ENCODE results near the gene TXLNA.

Gene TXLNA

DNA sequence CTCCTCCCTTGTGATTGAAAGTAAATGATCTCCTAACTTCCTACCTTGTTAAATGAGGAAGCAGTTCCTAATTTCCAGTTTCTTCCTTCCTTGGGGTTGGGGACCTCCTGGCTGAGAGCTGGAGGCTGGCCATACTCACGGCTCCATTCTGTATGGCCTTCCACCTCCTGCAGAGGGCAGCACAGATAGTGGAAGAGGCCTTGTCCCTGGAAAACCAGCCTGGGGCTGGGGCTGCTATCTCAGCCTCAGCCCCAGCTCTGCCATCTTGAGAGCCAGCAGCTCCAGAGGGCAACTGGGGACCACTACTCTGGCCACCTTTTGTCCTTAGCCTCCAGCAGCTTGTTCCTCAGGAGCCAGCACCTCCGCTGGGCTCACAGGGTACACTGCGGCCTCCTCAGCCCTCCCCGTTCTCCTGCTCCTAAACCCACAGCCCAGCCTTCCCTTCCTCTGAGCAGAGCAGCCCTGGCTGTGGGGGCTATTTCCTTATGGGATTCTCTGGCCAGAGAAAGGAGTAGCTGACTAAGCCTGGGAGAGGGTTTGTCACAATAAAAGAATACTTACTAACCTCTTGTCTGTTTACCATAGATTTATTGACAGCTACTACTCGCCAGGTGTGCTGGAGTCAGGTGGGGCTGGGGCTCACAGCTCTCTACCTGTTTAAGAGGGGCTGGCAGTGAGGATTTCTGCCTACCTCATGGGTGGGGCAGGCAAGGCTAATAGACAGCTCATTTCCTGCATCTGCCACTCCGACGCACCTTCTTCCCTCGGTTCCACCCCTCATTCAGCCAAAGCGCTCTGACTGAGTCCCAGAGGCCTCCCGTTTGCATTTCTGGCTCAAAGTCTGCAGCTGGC, 36.4 kb downstream of the TXLNA start:
- peak; percentile 18 to 50 for DNase-seq

DNA sequence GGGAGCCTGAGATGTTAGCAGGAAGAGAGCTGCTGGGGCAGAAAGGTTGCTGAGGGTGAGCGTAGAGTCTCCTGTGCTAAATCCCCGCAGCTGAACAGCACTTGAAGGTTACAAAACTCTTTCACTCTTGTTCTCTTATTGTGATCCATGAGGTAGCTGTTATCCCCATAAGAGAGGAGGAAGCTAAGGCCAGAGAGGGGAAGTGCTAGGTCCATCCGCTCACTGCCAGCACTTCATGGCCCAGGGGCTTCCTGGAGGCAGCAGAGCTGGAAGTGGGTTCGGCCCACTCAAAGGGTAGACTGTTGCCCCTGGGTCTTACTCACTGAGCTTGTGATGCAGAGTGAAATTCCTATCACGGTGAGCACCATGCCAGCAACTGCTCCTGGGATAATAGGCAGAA, 37.1 kb downstream of the TXLNA start:
- DNase-seq, result no peak

DNA sequence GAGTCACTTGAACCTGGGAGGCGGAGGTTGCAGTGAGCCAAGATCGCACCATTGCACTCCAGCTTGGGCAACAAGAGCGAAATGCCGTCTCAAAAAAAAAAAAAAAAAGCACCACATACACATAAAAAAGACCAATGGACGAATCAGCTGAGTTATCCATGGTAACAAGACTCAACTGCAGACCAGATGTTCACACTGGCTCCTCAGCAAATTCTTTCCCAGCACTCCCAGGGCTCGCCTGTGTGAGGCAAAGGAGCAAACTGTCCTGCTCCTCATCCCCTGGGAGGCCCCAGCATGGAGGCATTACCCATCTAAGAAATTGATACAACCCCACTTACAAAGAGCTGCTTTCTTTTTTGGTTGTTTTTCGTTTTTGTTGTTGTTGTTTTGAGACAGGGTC, 39.5 kb downstream of the TXLNA start:
- DNase-seq, result no peak

DNA sequence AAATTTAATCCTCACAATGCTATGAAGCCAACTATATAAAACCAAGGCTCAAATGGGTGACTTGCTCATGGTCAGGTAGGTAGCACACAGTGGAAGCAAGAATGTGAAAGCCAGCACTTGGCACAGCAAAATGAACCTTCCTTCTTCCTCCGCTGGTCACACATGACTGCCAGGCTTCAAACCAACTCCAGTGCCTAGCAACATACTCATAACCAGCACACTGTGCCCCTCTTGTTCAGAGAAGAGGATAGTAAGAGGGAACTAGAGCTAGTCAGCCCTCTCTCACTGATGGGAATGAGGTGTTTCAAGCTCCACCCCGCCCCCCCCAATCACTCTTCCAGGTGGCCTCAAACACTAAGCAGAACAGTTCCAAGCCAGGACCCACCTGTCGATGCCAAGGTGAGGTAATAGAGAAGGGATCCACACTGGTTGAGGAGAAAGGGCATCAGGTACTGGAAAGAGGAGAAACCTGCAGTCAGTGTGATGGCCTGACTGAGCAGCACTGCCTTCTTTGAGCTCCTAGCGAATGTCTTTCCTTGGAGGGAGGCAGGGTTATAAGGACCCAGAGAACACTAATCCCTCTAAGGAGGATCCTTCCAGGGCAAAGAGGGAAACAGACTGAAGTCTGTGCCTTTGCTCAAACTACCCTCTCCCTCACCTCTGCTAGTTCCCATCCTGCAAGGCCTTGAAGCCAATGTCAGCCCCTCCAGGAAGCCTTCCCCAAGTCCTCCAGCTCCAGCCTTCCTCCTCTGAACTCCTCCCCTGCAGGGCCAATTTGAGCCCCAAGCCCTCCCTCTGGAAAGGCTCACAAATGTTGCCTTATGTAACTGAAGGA, 41.5 kb downstream of the TXLNA start:
- no peak for DNase-seq

DNA sequence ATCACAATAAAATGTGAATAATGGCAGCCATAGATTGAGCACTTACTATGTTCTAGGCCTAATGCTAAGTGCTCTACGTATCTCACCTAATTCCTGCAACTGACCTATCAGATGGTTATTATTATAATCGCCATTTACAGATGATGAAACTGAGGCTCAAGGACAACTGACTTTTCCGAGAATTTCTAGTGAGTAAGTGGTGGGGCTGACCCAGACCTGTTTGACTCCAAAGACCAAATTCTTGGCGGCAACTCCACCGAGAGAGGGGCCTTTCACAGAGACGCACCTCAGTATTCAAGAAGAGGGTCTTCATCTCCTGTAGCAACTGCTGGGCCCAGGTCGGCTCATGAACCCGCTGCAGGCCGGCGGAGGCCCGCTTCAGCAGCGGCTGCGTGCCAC, 42.1 kb downstream of the TXLNA start:
- no peak for DNase-seq

DNA sequence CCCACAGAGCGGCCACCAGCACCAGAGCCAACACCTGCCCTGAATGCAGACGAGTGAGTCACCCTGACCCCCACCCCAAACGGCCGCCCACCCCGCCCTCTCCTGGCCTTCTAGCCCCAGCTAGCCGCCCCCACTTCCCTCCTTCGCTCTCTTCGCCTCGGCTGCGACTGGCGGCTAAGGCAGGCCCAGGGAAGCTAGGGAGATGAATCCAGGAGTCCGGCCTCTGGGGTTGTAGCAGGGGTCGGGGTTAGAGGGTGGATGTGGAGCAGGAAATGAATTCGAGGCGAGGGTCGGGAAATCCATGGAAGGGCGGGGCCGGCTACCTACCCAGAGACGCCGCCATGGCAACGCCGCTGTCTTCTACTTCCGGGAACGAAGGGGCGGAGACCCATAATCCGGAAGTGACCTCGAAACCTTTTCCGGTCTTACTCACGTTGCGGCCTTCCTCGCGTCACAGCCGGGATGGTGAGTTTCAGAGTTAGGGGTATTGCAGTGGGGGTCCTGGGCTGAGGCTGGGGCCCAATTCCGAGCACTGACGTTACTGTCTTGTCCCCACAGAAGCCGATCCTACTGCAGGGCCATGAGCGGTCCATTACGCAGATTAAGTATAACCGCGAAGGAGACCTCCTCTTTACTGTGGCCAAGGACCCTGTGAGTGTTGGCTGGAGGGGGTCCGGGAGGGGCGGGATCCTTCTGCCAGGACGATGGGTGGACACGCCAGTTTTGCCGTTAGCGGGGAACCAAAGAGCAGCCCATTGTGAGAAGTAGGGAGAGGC, 42.7 kb downstream of the TXLNA start, which contains the start of the genes EIF3I and TMEM234:
Gene EIF3I (plus strand): TSS at position 428 of the 776 bp plus-strand sequence. CDS start 35 bp downstream, at position 463.
Gene TMEM234 (minus strand): TSS at position 374 of the 776 bp plus-strand sequence. CDS start 31 bp downstream, at position 343.
- peak; percentile 88 to 89 for DNase-seq

DNA sequence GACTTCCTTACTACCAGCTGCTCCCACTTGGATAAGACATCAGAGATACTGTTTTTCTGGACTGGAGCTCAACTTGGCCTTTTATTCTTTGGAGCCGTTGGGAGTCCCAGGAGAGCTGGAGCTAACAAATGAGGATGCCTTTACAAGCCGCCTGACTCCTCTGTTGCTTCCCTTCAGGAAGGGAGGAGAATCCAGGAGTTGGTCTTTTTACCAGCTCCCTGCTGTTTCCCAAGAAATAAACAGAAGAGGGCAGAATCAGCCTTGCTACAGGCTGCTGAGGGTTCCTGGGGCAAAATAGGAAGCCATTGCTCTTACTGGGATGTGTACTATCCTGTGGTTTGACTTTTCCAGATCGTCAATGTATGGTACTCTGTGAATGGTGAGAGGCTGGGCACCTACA, 44.2 kb downstream of the TXLNA start:
- no peak for DNase-seq

DNA sequence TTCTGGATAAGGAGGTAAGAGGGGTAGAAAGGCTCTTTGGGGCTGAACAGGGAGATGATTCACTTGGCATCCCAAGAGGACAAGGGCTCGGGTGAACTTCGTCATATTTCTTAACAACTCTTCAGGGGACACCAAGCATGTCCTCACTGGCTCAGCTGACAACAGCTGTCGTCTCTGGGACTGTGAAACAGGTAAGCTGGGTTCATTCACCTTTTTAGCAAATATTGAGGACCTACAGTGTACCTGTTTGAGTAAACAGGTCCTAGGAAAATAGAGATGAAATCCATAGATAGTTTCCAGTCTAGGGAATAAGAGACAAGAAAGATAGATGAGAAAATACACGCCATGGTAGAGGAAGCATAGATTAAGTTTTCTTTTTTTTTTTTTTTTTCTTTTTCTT, 44.8 kb downstream of the TXLNA start:
- DNase-seq, result no peak

DNA sequence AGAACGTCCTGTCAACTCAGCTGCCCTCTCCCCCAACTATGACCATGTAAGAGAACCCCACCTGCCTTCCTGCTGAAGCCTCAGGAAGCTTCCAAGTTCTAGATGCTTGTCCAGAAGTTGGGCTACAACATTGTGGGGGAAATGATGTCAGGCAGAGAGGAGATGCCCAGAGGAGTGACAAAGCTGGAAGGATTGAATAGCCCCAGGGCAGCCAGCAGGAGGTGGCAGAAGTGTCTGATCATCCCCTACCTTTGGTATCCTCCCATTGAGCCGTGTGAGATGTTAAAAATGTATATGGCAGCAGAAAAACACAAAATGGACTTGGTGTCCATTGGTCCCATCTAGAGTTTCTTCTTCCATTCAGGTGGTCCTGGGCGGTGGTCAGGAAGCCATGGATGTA, 49.3 kb downstream of the TXLNA start:
- no peak for DNase-seq

DNA sequence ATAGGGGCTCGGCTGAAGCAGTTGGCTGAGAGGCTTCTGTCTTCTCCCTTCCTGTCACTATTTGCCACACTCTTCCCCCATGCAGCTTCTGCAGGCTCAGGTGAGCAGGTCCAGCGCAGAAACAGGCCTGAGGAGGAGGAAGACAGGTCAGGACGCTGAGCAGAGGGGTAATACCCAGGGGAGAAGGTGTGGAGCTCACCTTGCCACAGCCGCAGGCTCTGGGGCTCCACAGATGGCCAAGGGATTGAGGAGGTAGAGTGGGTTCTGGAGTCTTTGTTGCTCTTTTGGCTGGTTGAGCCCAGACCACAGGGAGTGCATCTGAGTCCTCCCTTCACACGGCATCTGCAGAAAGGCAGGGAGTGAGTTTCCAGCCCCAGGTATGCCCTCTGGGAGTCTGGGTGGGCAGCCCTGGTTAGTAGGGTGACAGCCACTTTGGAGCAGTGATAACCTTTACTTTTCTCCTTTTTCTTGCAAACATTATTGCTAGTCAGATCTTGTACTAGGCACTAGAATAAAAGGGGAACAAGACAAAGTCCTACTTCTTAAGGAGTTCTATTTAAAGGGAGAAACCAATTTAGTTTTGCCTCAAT, 52.5 kb downstream of the TXLNA start:
- DNase-seq, result no peak

DNA sequence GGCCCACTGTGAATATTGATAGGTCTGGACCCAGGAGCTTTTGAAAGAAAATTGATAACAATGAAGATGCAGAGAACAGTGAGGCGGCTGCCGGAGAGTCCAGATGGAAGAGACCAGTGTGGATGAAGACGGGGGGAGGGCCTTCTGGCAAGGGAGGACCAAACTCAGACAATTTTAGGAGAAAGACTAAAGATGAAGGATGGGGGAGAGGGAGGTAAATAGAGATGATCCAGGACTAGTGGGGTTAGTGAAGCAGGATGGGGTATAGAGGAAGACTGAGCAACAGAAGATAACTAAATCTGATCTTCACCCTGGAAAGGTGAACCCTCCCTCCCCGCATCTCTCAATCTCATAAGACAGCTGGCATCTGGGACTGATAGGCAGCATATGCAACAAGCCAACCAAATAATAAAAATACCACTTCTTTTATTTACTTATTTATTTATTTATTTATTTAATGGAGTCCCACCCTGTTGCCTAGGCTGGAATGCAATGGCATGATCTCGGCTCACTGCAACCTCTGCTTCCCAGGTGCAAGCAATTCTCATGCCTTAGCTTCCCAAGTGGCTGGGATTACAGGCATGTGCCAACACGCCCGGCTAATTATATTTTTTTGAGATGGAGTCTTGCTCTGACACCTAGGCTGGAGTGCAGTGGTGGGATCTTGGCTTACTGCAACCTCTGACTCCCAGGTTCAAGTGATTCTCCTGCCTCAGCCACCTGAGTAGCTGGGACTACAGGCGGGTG, 53.3 kb downstream of the TXLNA start:
- no peak for DNase-seq

DNA sequence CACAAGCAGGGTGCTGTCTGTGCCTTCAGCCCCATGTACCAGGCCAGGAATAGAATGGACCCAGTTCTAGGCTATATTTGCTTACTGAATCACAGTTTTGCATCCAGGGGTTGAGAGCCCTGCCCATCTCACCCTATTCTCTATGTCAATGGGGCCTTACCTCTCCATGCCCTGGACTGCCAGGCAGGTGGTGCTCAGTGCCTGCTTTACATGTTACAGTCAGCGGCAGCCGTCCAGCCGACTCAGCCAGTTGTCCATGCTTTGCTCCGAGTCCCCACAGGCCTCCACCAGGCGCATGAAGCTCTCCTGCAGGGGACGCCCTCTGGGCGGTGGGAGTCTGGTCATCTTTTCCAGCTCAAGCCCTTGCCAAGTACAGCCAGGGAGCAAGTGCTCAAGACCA, 55.3 kb downstream of the TXLNA start:
- no peak for DNase-seq

DNA sequence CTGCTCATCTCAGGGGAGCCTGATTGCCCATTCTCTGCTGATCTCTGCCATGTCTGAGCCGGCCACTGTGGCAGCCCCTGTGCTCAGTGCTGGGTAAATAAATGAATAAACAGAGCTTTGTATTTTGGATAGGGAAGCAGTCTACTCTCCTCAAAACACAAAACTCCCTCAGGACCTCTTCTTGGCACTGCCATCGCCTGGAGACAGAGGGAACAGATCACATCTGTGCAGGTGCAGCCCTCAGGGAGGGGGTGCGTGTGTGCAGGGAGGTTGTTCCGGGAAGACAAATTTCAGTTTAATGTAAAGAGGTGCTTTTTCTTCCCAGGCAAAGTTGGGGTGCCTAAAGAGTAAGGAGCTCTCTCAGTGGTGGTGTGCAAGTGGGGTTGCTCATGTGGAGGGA, 59.9 kb downstream of the TXLNA start:
- DNase-seq, result peak in 1 of 2 experiments; percentile 16

DNA sequence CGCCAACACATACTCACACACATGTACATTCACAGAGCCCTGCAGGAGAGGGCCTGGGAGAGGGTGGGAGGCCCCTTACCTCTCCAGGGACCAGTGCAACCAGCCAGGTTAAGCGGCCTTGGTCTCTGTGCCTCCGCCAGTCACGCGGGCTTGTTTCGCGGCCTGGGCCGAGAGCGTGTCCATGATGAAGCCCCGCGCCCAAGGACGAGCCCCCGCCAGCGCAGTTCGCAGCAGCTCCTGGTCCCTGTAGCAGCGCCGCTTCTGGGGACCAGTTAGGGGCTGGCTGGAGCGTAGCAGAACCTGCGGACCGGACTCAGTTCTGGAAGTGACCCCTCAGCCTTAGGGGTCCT, 60.3 kb downstream of the TXLNA start:
- peak; percentile 44 to 49 for DNase-seq

DNA sequence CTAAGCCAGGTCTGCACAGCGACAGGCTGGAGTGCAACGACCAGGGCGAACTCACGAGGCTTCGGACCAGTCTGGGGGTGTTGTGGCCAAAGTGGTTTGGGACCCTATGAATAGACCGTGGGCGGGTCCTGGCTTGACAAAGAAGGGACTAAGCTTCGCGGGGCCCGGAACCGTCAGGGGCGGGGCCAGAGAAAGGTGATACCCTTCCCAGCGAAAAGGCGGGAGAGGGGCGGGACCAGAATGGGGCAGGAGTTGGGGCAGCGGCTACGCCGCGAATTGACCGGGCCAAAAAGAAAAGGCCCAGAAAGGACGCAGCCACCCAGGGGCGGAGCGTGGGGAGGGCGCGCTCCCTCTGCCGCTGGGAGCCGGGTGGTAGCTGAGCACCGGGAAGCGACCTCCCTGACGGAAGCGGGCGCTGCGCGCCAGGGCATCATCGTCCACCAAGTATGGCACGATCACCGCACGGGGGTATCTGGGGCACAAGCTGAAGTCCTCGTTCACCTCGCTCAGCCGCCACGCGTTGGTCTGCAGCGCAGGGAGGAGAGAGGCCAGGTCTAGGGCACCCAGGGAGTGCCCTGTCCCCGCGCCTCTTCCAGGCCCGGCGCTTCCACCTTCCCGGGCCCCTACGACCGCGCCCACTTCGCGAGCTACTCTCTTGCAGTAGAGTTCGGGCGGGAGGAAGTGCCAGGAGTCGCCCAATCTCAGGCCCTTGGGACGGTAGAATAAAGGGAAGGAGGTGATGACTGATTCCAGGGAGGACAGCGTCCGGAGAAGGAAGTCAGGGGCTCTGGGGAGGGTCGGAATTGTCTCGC, 60.9 kb downstream of the TXLNA start:
- DNase-seq, result peak; percentile 88 to 91

DNA sequence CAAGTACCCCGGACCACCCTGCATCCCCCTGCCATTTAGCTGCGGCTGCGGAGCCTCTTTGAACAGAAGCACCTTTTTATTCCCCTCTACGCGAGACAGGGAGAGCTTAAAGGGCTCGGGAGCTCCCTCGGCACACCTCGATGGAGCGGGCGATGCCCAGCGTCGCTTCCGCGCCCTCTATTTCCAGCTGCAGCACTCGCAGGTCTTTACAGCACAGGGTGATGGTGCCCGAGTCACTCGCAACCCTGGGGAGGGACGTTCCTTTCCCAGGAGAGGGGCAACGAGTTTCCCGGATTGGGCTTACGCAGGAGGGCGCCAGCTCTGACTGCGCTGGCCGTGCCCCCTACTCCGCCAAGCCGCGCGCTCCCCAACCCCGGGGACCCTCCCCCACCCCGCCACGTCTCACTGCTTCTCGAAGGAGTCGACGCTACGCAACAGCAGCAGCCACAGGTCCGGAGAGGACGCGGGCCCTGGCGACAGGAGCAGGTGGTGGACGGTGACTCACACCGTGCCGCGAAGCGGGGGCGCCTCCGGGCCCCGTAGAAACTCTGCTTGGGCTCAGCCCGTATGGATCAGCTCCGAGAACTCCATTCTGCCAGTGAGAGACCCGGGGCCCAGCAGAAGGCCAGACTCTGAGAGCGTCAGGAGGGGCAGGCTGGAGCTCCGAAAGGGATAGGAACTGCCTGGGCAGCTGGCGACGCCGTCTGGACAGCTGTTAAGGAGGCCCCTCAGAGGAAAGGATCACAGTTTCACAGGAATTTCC, 61.7 kb downstream of the TXLNA start:
- peak; percentile 28 to 29 for DNase-seq

DNA sequence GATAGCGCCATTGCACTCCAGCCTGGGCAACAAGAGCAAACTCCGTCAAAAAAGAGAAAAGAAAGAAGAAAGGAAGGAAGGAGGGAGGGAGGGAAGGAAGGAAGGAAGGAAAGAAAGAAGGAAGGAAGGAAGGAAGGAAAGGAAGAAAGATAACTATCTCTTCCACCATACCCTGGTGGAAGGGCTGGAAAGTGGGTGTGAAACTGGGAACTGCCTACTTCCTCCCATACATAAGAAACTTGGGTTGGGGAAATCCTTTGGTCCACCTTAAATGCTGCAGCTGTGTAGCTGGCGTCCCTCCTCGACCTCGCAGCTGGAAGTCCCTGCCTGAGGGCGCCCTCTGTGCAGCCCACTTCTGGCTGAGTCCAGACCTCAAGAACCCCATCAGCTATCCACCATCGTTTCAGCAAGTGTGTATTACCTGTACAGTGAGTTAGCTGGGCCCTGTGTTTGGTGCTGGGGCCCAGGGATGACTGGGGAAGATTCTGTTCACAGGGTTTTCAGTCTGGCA, 62.9 kb downstream of the TXLNA start:
- no peak for DNase-seq

DNA sequence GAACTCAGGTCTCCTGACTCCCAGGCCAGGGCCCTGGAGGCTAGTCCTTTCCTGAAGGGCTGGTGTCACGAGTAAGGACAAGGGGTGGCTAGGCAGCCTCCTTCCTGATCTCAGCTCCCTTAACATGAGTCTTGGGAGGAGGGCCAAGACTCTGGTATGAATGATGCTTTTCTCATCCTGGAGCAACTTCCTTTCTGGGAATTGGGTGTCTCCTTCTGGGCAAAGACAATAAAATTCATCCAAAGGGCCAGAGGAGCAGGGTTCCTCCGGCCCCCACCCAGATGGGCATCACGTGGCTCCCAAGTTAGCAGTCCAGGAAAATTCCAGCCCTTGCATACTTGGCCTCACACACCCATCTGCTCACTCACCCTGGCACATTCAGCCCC, 67.4 kb downstream of the TXLNA start, which contains the start of gene FAM167B:
Gene FAM167B (plus strand): TSS at position 335 of the 386 bp plus-strand sequence. CDS start 200 bp downstream, outside the sequence.
- DNase-seq, result no peak

DNA sequence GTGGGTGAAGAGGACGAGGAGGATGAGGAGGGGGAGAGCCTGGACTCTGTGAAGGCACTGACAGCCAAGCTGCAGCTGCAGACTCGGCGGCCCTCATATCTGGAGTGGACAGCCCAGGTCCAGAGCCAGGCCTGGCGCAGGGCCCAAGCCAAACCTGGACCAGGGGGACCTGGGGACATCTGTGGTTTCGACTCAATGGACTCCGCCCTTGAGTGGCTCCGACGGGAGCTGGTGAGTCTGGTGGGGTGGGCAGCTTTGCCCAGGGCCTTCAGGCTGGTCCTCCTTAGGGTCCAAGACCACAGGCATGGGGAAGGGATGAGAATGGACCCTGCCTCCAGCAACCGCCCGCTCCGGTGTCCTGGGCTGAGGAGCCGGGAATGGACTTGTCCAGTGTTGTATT, 68.0 kb downstream of the TXLNA start:
- no peak for DNase-seq

Measured in NCI-H1930 (cell line).